ENCODE data around the gene IDI2. TPM values are rescaled to one million over a fixed set of nuclear protein-coding genes. Genes with fewer than 3 reads are reported as not detected.
"Not testable (repeated sequence)": the region's sequence is repeated elsewhere in the genome, so short reads cannot be mapped to it uniquely, and the experiment has no call there.

The IDI2 gene
- not detected for total RNA-seq

- Histone ChIP-seq H3K27me3 (replicated peaks; ENCODE audit: insufficient read depth) (no peaks in the 10 kb centered on the region), H3K27ac (no peak within 1 kb of the TSS), H3K9me3 (no peaks in the 10 kb centered on the region), H3K36me3 (no peaks in the 10 kb centered on the region), H3K4me3 (no peak within 1 kb of the TSS), H3K4me1 (ENCODE audit: control insufficient read depth in 1 of 2, low read depth in 2 of 2) (no peaks in the 10 kb centered on the region)
- ATAC-seq (ENCODE audit: insufficient number of reproducible peaks, low FRiP score, low read depth) = no peak
- TF ChIP-seq CTCF (IDR thresholded peaks at IDR 0.05) = no peak
- no peak for DNase-seq (ENCODE audit: low spot score)
Observed at GRCh38 chr10:1025683-1026082, at the start of gene IDI2. Gene IDI2 (minus strand): TSS chr10:1025859. CDS start chr10:1024723, 1,136 bp downstream.

- Histone ChIP-seq H3K27ac (no peak overlapping the region), H3K36me3 (peaks cover 12% of the 10 kb centered on the region), H3K4me3 (no peak overlapping the region), H3K9me3 (no peaks in the 10 kb centered on the region), H3K27me3 (replicated peaks; ENCODE audit: insufficient read depth) (no peaks in the 10 kb centered on the region), H3K4me1 (ENCODE audit: control insufficient read depth in 1 of 2, low read depth in 2 of 2) (no peaks in the 10 kb centered on the region)
- DNase-seq (ENCODE audit: low spot score) = no peak
- TF ChIP-seq CTCF (IDR thresholded peaks at IDR 0.05) = no peak
- ATAC-seq (ENCODE audit: insufficient number of reproducible peaks, low FRiP score, low read depth) = no peak
Observed at GRCh38 chr10:1074748-1075308, 49.2 kb upstream of the IDI2 start.

GRCh38 chr10:1074052-1074747 lies 48.5 kb upstream of the IDI2 start:
- Histone ChIP-seq H3K4me3 (no peak overlapping the region), H3K27ac (no peak overlapping the region), H3K27me3 (replicated peaks; ENCODE audit: insufficient read depth) (no peaks in the 10 kb centered on the region), H3K36me3 (peaks cover 12% of the 10 kb centered on the region), H3K4me1 (ENCODE audit: control insufficient read depth in 1 of 2, low read depth in 2 of 2) (no peaks in the 10 kb centered on the region), H3K9me3 (no peaks in the 10 kb centered on the region)
- DNase-seq (ENCODE audit: low spot score) (no peak), ATAC-seq (ENCODE audit: insufficient number of reproducible peaks, low FRiP score, low read depth) (no peak)
- no peak for TF ChIP-seq CTCF (IDR thresholded peaks at IDR 0.05)

- Histone ChIP-seq H3K36me3 (peaks cover 8% of the 10 kb centered on the region), H3K4me1 (ENCODE audit: control insufficient read depth in 1 of 2, low read depth in 2 of 2) (no peaks in the 10 kb centered on the region), H3K27ac (no peak overlapping the region), H3K4me3 (no peak overlapping the region), H3K27me3 (replicated peaks; ENCODE audit: insufficient read depth) (no peaks in the 10 kb centered on the region), H3K9me3 (no peaks in the 10 kb centered on the region)
- ATAC-seq (ENCODE audit: insufficient number of reproducible peaks, low FRiP score, low read depth) = no peak
- no peak for TF ChIP-seq CTCF (IDR thresholded peaks at IDR 0.05)
- no peak for DNase-seq (ENCODE audit: low spot score)
Observed at GRCh38 chr10:1070919-1071318, 45.3 kb upstream of the IDI2 start.

GRCh38 chr10:1068380-1069361 lies 43.0 kb upstream of the IDI2 start:
- no peak for TF ChIP-seq CTCF (IDR thresholded peaks at IDR 0.05)
- H3K27me3 ChIP-seq (replicated peaks; ENCODE audit: insufficient read depth) = no peaks in the 10 kb centered on the region
- peaks cover 8% of the 10 kb centered on the region for H3K36me3 ChIP-seq
- no peaks in the 10 kb centered on the region for H3K4me1 ChIP-seq (ENCODE audit: control insufficient read depth in 1 of 2, low read depth in 2 of 2)
- ATAC-seq (ENCODE audit: insufficient number of reproducible peaks, low FRiP score, low read depth) (no peak), DNase-seq (ENCODE audit: low spot score) (no peak)
- no peaks in the 10 kb centered on the region for H3K9me3 ChIP-seq
- no peak overlapping the region for H3K27ac ChIP-seq
- no peak overlapping the region for H3K4me3 ChIP-seq

- not testable (repeated sequence) for H3K4me3 ChIP-seq; H3K27ac ChIP-seq; H3K4me1 ChIP-seq (ENCODE audit: control insufficient read depth in 1 of 2, low read depth in 2 of 2); DNase-seq (ENCODE audit: low spot score); H3K27me3 ChIP-seq (replicated peaks; ENCODE audit: insufficient read depth); H3K9me3 ChIP-seq; ATAC-seq (ENCODE audit: insufficient number of reproducible peaks, low FRiP score, low read depth); H3K36me3 ChIP-seq
Observed at GRCh38 chr10:1066734-1067133, 41.1 kb upstream of the IDI2 start.
